Thoracic aorta (tissue), 2 donors: Measurements from ENCODE around the gene PYGL. TPM values are rescaled to one million over a fixed set of nuclear protein-coding genes. Genes with fewer than 3 reads are reported as not detected.

ENCODE experiments used
- ATAC-seq: fragments of 150-250 bp; one replicate; pipeline ENCODE4 v1.8.0; 2017; ENCODE audit warnings: low read depth; ENCODE audit not compliant: insufficient number of reproducible peaks, low FRiP score
- DNase-seq: peaks from one replicate; pipeline ENCODE4 v3.0.0-alpha.2; 2020; ENCODE audit warnings: low spot score
- H3K27ac ChIP-seq, 2 donors: fragments of 200-600 bp; sonication (generic); 1 replicate in 1 of 2; 2 replicates in 1 of 2; pipeline ENCODE4 v1.5.1; 2016; ENCODE audit warnings: mild to moderate bottlenecking in 2 of 2, moderate library complexity in 2 of 2
- H3K27me3 ChIP-seq: fragments of 200-600 bp; sonication (generic); replicated peaks from 2 replicates; pipeline ENCODE4 v1.6.0; 2016; ENCODE audit warnings: mild to moderate bottlenecking; ENCODE audit not compliant: insufficient read depth
- H3K36me3 ChIP-seq: fragments of 200-600 bp; sonication (generic); one replicate; pipeline ENCODE4 v1.5.1; 2016
- H3K4me1 ChIP-seq, 2 donors: fragments of 200-600 bp; sonication (generic); 1 replicate in 1 of 2; 2 replicates in 1 of 2; pipeline versions ENCODE4 v1.5.1 to v1.6.0; 2016; ENCODE audit warnings: low read depth in 2 of 2, mild to moderate bottlenecking in 1 of 2; ENCODE audit not compliant: control insufficient read depth in 1 of 2
- H3K4me3 ChIP-seq: fragments of 200-600 bp; sonication (generic); 2 replicates; pipeline ENCODE4 v1.5.1; 2016; ENCODE audit warnings: mild to moderate bottlenecking
- H3K9me3 ChIP-seq: fragments of 200-600 bp; sonication (generic); 2 replicates; pipeline ENCODE4 v1.5.1; 2016
- CTCF ChIP-seq: fragments of 200-600 bp; sonication (generic); IDR thresholded peaks from one replicate; pipeline ENCODE4 v1.5.1; 2019; ENCODE audit warnings: antibody characterized with exemption
- total RNA-seq, 2 donors: library from RNA; depleted of rRNA; stranded (reverse); fragments of >200 nt; gene quantifications; one replicate each; pipeline versions ENCODE4 v1.1.0 to v1.2.3, GENCODE V29; 2016

Gene PYGL
- total RNA-seq, 2 donors from 2014 or later = 39.9 to 51.2 TPM

- ATAC-seq (no peak), DNase-seq (no peak)
- no peaks in the 10 kb centered on the region for H3K27me3 ChIP-seq
- TF ChIP-seq CTCF = no peak
- no peak overlapping the region for H3K27ac ChIP-seq
- H3K36me3 ChIP-seq = peaks cover 32% of the 10 kb centered on the region
- H3K4me1 ChIP-seq = no peaks in the 10 kb centered on the region
- no peaks in the 10 kb centered on the region for H3K9me3 ChIP-seq
- H3K4me3 ChIP-seq = no peak overlapping the region
Observed at GRCh38 chr14:50932592-50933495, 11.4 kb downstream of the PYGL start.

- ATAC-seq = no peak
- Histone ChIP-seq H3K4me3 (no peak overlapping the region), H3K27ac (no peak overlapping the region), H3K27me3 (no peaks in the 10 kb centered on the region), H3K36me3 (peaks cover 33% of the 10 kb centered on the region), H3K4me1 (no peaks in the 10 kb centered on the region), H3K9me3 (no peaks in the 10 kb centered on the region)
- DNase-seq = no peak
- no peak for TF ChIP-seq CTCF
Observed at GRCh38 chr14:50932156-50932555, 12.1 kb downstream of the PYGL start.

GRCh38 chr14:50931559-50931958 lies 12.7 kb downstream of the PYGL start:
- Histone ChIP-seq H3K27me3 (no peaks in the 10 kb centered on the region), H3K36me3 (peaks cover 33% of the 10 kb centered on the region), H3K27ac (no peak overlapping the region), H3K4me3 (no peak overlapping the region), H3K9me3 (no peaks in the 10 kb centered on the region), H3K4me1 (no peaks in the 10 kb centered on the region)
- no peak for ATAC-seq
- no peak for DNase-seq
- TF ChIP-seq CTCF = no peak

- no peak for TF ChIP-seq CTCF
- no peak overlapping the region for H3K27ac ChIP-seq
- DNase-seq (no peak), ATAC-seq (no peak)
- no peaks in the 10 kb centered on the region for H3K4me1 ChIP-seq
- no peaks in the 10 kb centered on the region for H3K9me3 ChIP-seq
- peaks cover 30% of the 10 kb centered on the region for H3K36me3 ChIP-seq
- no peaks in the 10 kb centered on the region for H3K27me3 ChIP-seq
- no peak overlapping the region for H3K4me3 ChIP-seq
Observed at GRCh38 chr14:50929506-50929905, 14.8 kb downstream of the PYGL start.

- no peak for ATAC-seq
- Histone ChIP-seq H3K4me1 (no peaks in the 10 kb centered on the region), H3K36me3 (peaks cover 36% of the 10 kb centered on the region), H3K4me3 (no peak overlapping the region), H3K9me3 (no peaks in the 10 kb centered on the region), H3K27me3 (no peaks in the 10 kb centered on the region), H3K27ac (no peak overlapping the region)
- DNase-seq = peak; percentile 13
- no peak for TF ChIP-seq CTCF
Observed at GRCh38 chr14:50928002-50928635, 16.2 kb downstream of the PYGL start.
